ENCODE data around the gene COL23A1. TPM values are rescaled to one million over a fixed set of nuclear protein-coding genes. Genes with fewer than 3 reads are reported as not detected.

The COL23A1 gene
- polyA plus RNA-seq, 12 donors = 1.1 to 20.5 (median 2.9) TPM; not detected in 2

DNA sequence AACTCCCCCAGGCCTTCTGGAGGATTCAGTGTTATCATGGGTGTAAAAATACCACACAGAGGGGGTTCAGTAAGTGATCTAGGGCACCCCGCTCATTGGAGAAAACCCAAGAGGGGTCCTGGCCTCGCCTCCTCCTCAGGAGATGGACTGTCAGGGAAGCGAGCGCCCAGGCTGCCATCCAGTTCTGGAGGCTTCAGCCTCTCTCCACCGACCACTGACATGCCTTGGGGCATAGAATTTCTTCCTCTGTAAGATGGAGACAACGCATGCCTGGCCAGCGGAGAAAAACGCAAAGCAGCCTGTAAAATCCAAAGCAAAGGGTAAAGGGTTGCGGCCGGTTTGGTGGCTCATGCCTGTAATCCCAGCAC is 165.4 kb downstream of the COL23A1 start:
- no peak for DNase-seq

DNA sequence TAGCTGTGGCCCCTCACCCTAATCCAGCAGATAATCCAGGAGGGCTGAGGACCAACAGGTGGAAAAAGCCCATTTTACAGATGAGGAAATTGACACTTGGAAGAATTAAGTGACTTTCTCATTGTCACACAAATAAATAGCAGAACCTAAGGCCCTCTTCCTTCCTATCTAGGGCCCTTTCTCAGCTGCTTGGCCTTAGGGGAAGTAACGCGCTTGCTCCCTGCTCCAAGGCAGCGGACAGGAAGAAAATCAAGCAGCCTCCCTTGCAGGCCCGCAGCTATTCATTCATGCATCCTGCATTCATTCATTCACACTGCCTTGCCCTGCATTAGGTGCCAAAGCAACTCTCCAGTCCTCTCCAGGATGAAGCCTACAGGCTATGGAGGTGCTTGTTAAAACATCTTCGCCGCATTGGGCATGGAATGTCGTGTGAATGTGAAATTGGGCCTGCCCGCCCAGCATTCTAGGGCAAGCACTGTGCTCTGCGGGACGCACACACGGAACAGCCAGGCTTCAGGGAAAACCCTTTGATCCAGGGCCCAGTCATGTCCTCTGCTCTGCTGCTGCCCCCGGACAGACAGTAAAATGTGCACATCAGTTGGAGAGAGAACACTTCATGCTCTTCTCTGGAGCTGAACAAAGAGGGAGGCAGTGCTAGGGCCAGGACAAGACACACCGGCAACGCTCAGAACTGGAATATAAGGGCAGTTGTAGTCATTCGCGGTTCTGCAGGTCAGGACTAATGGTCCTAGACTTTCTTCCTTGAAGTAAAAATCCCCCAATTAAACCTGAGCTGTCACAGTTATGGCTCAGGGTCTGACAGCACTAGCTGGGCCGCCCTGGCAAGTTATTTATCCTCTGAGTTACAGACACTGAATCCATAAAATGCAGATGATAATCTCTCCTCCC is 166.0 kb downstream of the COL23A1 start:
- no peak for DNase-seq

DNA sequence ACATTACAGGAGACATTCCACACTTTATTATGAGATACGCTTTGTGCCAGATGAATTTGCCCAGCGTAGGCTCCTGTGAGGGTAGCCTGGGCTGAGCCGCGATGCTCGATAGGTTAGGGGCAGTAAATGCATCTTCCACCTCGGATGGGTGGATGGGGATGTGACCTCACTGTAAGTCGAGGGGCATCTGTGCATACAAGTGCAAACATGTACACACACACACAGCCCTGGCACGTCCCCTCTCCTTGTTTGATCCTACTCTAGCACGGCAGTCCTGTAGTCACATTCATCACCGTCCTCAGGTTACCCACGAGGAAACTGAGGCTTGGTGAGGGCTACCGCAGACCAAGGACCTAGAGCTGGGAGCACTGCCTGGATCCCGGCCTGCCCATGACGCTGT is 166.8 kb downstream of the COL23A1 start:
- DNase-seq = no peak

DNA sequence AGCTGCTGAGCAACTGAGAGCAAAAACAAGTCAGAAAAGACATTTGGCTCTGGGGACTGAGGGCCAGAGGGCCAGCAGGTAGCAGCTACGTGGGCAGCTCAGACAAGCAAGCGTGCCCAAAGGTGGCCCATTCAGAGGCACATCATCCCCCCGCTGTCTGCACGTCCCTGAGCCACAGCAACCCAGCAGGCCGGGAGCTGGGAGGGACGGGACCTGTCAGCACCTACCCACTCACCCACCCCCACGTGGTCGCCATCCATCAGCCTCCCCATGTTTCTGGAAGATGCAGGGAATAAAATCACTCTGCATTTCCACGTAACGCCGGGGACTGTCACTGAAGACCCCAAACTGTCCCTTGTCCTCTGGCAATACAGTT is 167.8 kb downstream of the COL23A1 start:
- no peak for DNase-seq

DNA sequence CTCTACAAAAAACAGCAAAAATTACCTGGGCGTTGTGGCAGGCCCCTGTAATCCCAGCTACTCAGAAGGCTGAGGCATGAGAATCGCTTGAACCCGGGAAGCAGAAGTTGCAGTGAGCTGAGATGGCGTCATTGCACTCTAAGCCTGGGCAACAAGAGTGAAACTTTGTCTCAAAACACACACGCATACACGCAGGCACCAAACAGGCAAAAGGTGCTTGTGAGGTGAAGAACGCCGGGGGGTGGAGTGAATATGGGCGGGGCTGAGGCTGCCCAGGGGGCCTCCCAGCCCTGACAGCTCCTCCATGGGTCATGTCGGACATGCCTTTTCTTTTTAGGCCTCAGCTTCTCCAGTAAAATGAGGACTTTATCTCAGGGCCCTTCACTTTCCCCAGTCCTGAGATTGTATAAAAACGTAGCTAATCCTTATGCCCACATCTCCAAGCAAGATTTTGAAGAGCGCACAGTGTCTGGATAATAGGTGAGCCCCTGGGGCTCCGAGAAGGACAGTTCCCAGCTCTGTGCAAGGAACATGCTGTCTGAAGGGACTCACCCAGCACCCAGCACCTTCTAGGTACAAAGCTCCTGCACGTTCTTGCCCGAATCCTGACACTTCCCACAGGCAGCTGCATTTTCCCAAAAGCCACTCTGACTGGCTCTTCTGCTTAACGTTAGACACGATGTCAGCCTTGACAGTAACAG is 168.3 kb downstream of the COL23A1 start:
- DNase-seq = no peak

DNA sequence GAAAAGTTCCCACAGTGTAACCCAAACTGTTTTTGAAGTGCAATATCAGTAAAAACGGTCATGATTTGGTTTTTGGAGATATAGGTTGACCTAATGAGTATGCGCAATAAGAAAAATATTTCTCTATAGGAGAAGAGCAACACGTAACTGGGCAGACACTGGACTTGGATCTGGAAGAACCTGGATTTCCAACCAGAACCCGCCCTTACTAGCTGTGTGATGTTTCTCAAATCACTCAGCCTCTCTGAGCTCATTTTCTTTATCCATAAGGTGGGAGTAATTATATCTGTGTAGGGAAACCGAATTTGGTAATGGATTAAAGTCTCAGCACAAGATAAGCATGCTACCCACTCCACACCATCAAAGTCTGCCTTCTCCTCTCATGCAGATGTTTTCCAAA is 169.1 kb downstream of the COL23A1 start:
- DNase-seq = no peak

DNA sequence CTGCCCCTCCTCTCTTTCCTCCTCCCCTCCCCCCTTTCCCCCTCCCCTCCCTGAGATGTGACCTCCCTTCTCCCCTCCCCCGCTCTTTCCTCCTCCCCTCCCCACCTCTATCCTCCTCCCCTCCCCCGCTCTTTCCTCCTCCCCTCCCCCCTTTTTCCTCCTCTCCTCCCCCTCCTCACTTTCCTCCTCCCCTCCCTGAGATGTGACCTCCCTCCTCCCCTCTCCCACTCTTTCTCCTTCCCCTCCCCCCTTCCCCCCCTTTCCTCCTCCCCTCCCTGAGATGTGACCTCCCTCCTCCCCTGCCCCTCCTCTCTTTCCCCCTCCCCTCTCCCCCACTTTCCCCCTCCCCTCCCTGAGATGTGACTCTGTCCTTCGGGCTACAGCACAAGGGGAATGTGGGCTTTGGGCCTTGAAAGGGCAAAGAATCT is 169.8 kb downstream of the COL23A1 start:
- DNase-seq = no peak

DNA sequence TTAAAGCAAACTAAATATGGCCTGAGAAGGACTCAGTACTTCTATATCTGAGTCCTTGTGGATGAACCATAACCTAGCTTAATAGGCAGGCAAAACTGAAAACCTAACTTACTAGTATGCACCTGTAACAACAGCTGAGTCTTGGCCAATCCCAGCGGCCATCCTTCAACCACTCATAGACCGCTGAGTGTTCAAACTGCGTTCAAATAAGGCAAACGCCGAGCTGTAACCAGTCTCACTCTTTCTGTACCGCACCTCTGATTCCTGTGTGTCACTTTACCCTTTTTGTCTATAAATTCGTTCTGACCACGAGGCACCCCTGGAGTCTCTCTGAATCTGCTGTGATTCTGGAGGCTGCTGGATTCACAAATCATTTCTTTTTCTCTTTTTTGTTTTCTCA is 170.5 kb downstream of the COL23A1 start:
- DNase-seq = no peak

DNA sequence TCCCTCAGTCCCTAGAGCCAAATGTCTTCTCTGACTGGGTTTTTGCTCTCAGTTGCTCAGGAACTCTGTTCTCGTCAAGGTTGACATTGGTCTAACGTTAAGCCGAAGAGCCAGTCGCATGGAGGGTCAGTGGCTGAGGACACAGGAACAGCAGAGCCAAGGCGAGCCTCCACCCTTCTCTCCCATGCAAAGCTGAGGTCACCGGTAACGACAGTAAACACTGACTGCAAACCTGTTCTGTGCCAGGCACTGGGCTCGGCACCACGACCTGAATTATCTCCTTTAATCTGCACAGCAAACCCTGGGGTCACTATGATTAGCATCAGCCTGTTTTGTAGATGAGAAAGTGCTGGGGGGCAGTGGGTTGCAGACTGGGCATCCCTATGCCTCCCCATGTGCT is 171.0 kb downstream of the COL23A1 start:
- DNase-seq = no peak

DNA sequence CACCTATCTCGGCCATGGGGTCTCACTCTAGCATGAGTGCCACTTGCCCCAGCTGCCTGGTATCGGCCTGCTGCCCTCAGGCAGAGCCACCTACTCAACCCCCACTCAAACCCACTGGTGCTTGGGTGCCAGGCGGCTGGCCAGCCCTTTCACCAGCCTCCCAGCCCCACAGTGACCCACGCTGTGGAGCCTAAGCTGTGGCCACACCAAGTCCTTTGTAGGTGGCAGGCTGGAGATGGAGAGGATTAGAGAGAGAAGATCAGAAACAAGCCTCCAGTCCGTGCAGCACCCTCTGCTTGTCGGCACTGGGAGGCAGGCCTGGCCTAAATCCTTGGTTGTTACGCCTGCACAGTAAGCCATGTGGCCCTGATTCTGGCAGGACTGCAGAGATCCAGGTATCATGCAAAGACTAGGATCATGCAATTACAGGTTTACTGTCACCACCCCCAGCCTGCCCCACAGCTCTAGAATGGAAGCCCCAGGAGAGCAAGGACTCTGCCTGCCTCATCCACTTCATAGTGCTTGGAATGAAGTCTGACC is 171.7 kb downstream of the COL23A1 start:
- DNase-seq = no peak

DNA sequence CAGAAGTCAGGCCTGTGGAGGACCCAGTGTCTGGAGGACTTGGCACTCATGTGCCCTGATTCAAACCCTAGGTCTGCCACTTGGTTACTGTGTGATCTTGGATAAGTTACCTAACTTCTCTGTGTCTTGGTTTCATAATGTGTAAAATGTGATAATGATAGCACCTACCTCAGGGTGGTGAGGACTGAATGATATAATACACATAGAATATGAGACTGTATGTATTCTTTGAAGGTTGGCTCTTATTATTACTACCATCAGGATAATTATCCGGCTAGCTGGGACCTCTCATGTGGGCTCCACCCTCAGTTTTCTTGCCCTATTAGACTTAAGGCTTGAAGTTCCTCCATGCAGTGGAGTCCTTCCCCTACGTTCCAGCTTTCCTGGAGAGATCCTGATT is 172.2 kb downstream of the COL23A1 start:
- DNase-seq = no peak

DNA sequence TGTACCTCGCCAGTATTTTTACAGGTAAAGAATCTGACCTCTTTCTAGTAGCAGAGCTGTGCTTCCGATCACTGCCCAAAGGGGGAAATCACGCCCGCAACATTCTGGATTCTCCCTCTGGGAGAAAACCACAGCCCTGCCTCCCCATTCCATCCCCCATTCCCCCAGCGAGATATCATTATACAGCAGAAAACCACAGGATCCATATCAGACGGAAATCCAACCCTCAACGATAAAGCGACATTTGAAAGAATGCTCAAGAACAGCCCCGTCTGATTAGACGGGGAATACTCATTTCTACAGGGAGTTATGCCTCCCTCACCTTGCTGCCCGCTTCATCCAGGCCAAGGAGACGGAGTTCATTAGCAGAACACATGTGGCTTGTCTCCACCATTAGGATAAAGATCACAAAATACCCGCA is 172.8 kb downstream of the COL23A1 start:
- DNase-seq = no peak

DNA sequence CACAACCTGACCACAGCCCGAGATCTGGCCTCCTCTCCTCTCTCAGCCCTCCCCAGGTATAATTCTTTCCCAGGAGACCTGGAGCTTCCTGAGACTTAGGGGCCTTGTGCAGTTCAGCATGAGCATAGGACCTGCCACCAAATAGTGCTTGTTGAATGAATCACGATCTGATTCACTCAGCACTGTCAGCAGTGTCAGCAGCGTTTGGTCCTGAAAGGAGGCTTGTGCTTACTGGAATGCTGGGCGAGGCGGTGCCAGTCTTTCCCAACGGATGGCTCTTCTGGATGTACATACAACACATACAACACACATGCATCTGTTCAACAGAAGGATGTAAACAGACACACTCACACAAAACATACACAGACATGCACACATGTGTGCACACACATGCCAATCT is 173.3 kb downstream of the COL23A1 start:
- no peak for DNase-seq

DNA sequence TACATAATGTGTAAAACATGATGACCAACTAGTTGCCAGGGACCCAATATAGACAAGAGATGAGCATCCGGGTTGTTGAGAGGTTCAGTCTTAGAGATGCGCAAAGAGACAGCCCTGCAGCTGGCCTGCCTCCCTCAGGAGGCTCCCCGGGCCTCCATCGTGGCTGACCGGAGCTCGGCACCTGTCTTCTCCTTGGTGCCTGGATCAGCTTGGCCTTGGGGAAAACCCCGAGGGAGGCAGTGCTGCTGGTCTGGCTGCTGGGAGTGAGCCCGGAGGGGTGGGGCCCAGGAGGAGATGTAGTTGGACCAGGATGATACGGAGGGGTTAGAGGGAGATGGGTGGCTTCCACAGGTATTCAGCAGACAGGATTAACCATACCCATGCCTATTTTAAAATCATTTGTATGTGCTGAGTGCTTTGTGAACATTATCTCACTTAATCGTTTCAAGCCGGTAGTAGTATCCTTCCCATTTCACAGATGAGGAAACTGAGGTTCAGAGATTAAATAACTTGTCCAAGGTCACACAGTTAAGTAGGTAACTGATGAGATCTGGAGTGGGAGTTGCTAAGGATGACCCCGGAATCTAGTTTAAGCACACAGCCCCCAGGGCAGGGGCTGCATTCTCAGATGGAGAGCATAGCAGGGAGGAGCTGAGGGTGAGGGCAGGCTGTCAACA is 173.8 kb downstream of the COL23A1 start:
- no peak for DNase-seq

DNA sequence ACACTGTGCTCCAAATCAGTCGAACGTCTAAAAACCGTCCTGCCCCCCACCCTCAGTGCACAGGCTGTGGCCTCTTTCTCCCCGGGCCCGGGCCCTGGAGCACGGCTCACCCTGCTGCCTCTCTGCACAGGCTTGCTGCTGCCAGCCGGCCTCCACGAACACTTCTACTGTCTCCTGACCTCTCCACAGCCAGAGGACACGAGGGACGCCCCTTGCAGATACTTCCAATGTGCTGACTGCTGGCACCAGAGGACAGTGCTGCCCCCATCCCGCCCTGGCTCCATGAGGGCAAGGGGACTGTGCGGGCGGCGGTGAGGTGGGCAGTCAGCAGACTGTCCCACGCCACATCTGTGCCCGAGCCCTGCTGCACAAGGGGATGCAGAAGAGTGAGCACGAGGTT is 174.8 kb downstream of the COL23A1 start:
- no peak for DNase-seq

DNA sequence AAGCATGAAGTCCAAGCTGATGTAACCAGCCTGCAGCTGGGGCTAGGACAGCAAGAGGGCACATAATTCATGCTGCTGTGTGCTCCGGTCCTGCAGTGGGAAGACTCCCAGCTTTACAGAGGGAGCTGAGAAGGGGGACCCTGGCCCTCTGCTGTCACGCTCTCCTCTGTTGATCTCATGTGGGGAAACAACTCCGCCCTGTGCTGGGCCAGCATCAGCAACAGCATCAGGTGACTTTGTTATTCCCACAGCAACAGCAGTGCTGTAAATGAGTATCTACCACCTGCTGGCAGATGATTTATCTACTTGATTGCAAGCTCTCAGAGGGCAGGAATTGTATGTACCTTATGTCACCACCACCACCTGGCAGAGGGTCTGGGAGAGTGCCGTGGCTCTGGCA is 176.2 kb downstream of the COL23A1 start:
- no peak for DNase-seq

DNA sequence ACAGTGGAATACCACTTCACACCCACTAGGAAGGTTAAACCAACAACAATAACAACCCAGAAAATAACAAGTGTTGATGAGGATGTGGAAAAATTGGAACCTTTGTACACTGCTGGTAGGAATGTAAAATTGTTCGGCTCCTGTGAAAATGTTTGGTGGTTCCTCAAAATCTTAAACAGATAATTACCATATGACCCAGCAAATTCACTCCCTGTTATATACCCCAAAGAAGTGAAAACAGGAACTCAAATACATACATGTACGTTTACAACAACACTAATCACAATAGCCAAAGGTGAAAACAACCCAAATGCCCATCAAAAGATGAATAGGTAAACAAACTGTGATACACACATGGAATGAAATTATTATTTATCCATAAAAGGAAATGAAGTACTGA is 179.1 kb downstream of the COL23A1 start:
- no peak for DNase-seq

DNA sequence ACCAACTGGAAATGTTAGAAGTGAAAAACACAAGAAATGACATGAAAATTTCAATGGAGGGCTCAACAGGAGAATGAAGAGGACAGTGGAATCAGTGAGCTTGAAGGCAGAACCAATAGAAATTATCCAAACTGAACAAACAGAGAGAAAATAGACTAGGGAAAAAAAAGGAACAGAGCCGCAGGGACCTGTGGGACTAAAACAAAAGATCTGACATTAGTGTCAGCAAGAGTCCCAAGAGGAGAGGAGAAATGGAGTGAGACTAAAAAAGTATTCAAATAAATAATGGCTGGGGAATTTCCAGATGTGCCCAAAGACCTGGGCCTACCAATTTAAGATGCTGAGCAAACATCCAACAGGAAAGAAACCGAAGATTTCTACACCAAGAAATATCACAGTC is 182.5 kb downstream of the COL23A1 start:
- no peak for DNase-seq

DNA sequence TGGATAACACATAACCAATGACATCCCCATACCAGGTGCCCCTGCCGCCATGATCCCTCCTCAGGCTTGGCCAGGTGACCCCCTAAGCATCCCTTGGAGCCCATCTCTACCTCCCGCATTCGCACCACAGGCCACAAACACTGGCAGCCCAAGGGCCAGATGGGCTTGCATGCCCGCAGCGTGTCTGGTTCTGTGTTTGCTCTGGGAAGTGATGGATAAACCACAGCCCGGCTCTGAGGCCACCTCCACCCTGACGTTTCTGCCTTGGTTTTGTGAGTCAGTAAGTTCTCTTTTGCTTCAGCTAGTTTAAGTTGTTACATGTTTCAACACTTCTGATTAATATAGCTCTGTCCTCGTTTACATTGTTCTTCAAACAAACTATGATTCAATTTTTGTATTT is 185.2 kb downstream of the COL23A1 start:
- no peak for DNase-seq

DNA sequence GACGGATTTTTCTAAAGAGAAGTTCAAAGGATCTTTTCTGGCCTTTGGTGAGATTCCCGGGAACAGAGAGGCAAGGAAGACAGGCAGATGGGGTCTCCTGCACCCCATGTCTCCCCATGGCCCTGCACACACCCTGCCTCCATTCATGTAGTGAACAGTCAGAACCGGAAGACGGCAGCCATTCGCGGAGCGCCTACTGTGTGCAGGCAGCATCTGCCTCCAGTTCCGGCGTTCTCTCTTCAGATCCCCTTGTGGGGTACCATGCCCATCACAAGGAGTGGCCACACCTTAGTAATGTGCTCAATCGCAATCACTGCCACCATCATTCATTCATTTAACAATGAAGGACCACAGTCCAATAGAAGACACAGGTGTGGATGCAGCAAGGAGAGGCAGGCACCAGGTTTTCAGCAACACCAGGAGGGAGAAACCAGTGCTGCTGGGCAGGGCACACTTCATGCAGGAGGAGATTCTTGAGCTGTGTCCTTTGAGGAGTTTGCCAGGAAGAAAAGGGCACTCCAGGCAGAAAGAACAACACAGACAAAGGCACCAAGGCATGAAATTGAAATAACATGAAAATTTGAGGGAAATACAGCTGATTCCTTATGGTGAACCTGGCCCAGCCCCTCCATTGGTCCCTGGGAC is 186.1 kb downstream of the COL23A1 start:
- no peak for DNase-seq

DNA sequence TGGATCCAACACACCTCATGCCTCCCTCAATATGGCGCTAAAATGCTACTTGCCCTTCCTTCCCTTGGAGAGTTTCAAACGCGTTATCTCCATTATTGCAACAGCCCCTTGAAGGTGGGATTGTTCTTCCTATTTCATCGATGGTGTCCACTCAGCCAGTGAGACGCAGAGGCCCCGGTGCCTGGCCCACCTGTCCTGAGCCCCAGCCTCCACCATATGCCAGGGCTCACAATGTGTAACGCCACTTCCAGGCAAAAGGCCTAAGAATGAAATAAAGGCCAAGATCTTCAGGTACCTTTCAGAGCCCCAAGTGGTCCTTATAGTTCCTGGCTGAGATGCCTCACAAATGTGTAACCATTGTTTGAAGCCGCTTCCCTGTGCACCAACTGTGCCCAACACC is 186.8 kb downstream of the COL23A1 start:
- DNase-seq = no peak

DNA sequence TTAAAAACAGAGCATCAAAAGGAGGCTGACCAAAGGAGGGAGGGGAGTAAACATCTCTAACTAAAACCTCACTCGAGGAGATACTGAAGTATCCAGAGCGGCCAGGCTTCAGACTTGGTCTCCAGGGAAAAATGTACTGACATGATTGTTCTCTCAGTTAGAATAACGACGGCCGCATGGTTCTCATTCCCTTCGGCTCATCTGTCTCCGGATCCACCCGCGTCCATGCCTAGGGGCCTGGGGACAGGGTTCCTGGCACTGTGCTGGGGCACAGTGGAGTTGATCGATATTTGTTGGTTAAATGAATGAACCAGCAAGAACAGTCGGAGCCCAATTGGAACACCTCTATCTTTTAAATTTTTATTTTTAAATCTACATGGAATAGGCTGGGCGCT is 190.5 kb downstream of the COL23A1 start:
- no peak for DNase-seq

All from muscle of arm (tissue), 12 donors.